ENCODE measurements around the gene VAMP3.

Gene VAMP3

DNA sequence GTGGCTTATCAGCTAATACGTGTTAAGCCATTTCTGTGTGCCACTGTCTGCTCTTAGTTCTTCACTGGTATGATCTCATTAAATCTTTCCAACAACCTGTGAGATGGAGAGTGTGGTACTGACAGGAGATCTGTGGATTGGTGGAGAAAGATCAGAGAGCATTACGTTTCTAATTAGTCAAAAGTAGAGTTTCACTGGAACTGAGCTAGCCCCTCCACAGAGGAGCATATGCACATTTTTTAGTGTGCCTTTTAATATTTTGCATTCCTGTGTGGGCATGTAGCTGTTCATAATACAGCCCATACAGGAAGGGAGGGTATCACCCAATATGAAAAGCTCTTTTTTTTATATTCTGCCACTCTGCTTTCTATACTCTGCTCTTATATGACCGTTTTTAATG is 50.2 kb downstream of the VAMP3 start:
- DNase-seq: no peak

DNA sequence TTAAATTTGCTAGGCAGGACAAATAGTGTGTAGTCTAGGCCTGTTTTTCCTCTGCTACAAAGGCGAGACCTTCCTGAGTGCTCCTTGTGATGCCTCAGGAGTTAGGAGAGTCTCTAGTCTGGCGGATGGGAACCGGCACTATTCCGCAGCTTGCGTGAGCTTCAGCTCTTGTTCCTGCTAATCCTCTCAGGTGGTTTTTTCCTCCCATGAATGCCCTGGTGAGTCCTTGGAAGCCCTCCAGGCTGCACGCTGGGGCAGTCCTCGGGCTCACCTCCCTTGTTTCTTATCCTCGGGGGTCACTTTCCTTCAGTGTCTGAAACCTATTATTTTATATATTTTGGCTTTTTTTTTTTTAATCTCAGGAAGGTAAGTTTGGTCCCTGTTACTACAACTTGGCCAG is 53.6 kb downstream of the VAMP3 start:
- no peak for DNase-seq

DNA sequence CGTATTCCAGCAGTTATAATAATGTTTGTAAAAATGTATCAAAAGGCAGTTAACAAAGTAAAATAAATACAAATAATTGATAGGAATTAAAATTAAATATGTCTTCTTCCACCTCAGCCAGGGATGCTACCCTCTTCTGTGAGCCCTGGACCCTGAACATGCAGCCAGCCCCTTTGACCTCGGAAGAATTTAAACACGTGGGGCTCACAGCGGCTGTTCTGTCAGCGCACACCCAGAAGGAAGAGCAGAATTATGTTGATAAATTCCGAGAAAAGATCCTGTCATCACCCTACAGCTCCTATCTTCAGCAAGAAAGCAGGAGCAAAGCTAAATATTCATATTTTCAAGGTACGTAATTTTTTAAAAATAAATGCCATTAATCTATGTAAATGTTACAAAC is 55.3 kb downstream of the VAMP3 start:
- no peak for DNase-seq

DNA sequence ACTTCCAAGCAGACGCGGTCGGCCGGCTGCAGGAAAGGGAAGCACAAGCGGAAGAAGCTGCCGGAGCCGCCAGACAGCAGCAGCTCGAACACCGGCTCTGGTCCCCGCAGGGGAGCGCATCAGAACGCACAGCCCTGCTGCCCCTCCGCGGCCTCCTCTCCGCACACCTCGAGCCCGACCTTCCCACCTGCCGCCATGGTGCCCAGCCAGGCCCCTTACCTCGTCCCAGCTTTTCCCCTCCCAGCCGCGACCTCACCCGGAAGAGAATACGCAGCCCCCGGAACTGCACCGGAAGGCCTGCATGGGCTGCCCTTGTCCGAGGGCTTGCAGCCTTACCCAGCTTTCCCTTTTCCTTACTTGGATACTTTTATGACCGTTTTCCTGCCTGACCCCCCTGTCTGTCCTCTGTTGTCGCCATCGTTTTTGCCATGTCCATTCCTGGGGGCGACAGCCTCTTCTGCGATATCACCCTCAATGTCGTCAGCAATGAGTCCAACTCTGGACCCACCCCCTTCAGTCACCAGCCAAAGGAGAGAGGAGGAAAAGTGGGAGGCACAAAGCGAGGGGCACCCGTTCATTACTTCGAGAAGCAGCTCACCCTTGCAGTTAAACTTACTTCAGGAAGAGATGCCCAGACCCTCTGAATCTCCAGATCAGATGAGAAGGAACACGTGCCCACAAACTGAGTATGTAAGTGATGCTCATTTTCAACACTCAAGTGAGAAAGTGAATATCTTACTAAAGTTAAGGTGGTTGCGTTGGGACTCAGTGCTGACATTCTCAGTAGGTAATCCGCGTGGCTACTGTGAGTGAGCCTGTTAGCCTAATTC is 56.2 kb downstream of the VAMP3 start:
- peak; percentile 69 for DNase-seq
